HepG2 (cell line): ENCODE data around the gene ARF4. TPM values are rescaled to one million over a fixed set of nuclear protein-coding genes. Genes with fewer than 3 reads are reported as not detected.

Experiments used
- ATAC-seq: fragments of 200-7000 bp; cut with Tn5 transposase; 3 replicates; pipeline ENCODE4 v1.9.1; 2020; ENCODE audit warnings: mild to moderate bottlenecking, moderate library complexity
- BruUV-seq: library from RNA; stranded (reverse); fragments of 400-500 nt; replicated peaks from 2 replicates; lab custom pipeline; 2021; lab: Mats Ljungman, UMichigan
- CTCF ChIA-PET: fragments of 300-600 bp; formaldehyde crosslinking; extraction: SDS; loops from one replicate; lab custom pipeline; 2021; ENCODE audit warnings: low total read pairs, inconsistent platforms, low intra/inter-chr PET ratio; lab: Yijun Ruan, JAX
- POLR2A ChIA-PET: fragments of 350-600 bp; sonication (Branson Sonifier 250); formaldehyde crosslinking; loops from one replicate; lab custom pipeline; 2020; ENCODE audit warnings: antibody characterized with exemption, inconsistent platforms; lab: Yijun Ruan, JAX
- DNase-seq: peaks from one replicate; pipeline ENCODE4 v3.0.0-alpha.2; 2015; ENCODE audit warnings: low spot score
- FAIRE-seq: peaks from 3 replicates; lab custom pipeline; 2011; peaks lifted over from hg19 to GRCh38; lab: Jason Lieb, UNC
- H2AFZ ChIP-seq: one replicate; pipeline ENCODE4 v1.6.1; 2011; ENCODE audit warnings: low read length, inconsistent platforms
- H3K27ac ChIP-seq: fragments of 300-600 bp; 3 replicates; pipeline ENCODE4 v1.8.0; 2011; ENCODE audit warnings: mixed run types, mild to moderate bottlenecking, mixed read lengths, low read length, inconsistent platforms; ENCODE audit not compliant: insufficient read depth; ENCODE audit errors: extremely low read length
- H3K27me3 ChIP-seq, 2 experiments: fragments of 200-600 bp in 1 of 2; 2 replicates in 1 of 2; 3 replicates in 1 of 2; pipeline versions ENCODE4 v1.6.0 to v1.8.0; 2011; ENCODE audit warnings: low read length in 2 of 2, mild to moderate bottlenecking in 2 of 2, moderate library complexity in 2 of 2, inconsistent platforms in 1 of 2; ENCODE audit not compliant: insufficient read depth in 2 of 2, control insufficient read depth in 1 of 2
- H3K36me3 ChIP-seq, 2 experiments: fragments of 200-600 bp in 1 of 2; replicated peaks in 1 of 2; 2 replicates in 1 of 2; 3 replicates in 1 of 2; pipeline versions ENCODE4 v1.5.1 to v1.8.0; 2011; ENCODE audit warnings: low read length in 2 of 2, inconsistent platforms in 1 of 2; ENCODE audit not compliant: insufficient read depth in 2 of 2, control insufficient read depth in 1 of 2
- H3K4me1 ChIP-seq: 2 replicates; pipeline ENCODE4 v1.5.1; 2012; ENCODE audit warnings: low read length, inconsistent platforms; ENCODE audit not compliant: insufficient read depth
- H3K4me2 ChIP-seq: 2 replicates; pipeline ENCODE4 v1.6.0; 2011; ENCODE audit warnings: low read depth, low read length, inconsistent platforms
- H3K4me3 ChIP-seq, 3 experiments: fragments of 200-600 bp in 1 of 3; sonication (generic), shearing (Covaris generic) in 1 of 3; replicated peaks in 1 of 3; 2 replicates each; pipeline ENCODE4 v1.5.1; 2011 to 2016; ENCODE audit warnings: low read length in 3 of 3, inconsistent platforms in 2 of 3, low read depth in 2 of 3, mild to moderate bottlenecking in 2 of 3, control low read depth in 1 of 3, mixed read lengths in 1 of 3; ENCODE audit not compliant: insufficient read depth in 1 of 3
- H3K79me2 ChIP-seq: one replicate; pipeline ENCODE4 v1.6.1; 2011; ENCODE audit warnings: low read length, inconsistent platforms; ENCODE audit not compliant: insufficient read depth
- H3K9ac ChIP-seq: 2 replicates; pipeline ENCODE4 v1.6.0; 2011; ENCODE audit warnings: mild to moderate bottlenecking, low read depth, low read length, inconsistent platforms; ENCODE audit not compliant: insufficient read depth
- H3K9me3 ChIP-seq: 2 replicates; pipeline ENCODE4 v1.5.1; 2012; ENCODE audit warnings: mild to moderate bottlenecking, low read length
- H4K20me1 ChIP-seq: 2 replicates; pipeline ENCODE4 v1.6.0; 2011; ENCODE audit warnings: inconsistent platforms, mild to moderate bottlenecking, low read length, moderate library complexity; ENCODE audit not compliant: insufficient read depth
- HOXA5 ChIP-seq: sonication (generic); formaldehyde crosslinking; IDR thresholded peaks from 2 replicates; pipeline ENCODE4 v1.4.0; 2020; ENCODE audit warnings: missing genetic modification reagents
- KAT8 ChIP-seq: IDR thresholded peaks from 2 replicates; pipeline ENCODE4 v1.6.1; 2016; ENCODE audit warnings: missing genetic modification reagents, missing compliant biosample characterization
- MTA3 ChIP-seq: sonication (generic); formaldehyde crosslinking; IDR thresholded peaks from 2 replicates; pipeline ENCODE4 v1.4.0; 2020; ENCODE audit warnings: missing genetic modification reagents
- SIN3A ChIP-seq: IDR thresholded peaks from 2 replicates; pipeline ENCODE4 v1.6.1; 2011; ENCODE audit warnings: low read depth, mild to moderate bottlenecking, control low read depth, low read length, borderline replicate concordance
- SMAD1 ChIP-seq: sonication (generic); formaldehyde crosslinking; IDR thresholded peaks from 2 replicates; pipeline ENCODE4 v1.4.0; 2020; ENCODE audit warnings: missing genetic modification reagents, low read depth, mild to moderate bottlenecking, borderline replicate concordance
- ZBTB25 ChIP-seq: IDR thresholded peaks from 2 replicates; pipeline ENCODE4 v1.6.1; 2018; ENCODE audit warnings: missing genetic modification reagents
- ZNF224 ChIP-seq: sonication (generic); formaldehyde crosslinking; IDR thresholded peaks from 2 replicates; pipeline ENCODE4 v1.5.0; 2020; ENCODE audit warnings: mild to moderate bottlenecking, missing genetic modification reagents
- ZNF44 ChIP-seq: sonication (generic); formaldehyde crosslinking; IDR thresholded peaks from 2 replicates; pipeline ENCODE4 v1.5.1; 2020; ENCODE audit warnings: mild to moderate bottlenecking, missing genetic modification reagents
- ZNF75D ChIP-seq: sonication (generic); formaldehyde crosslinking; IDR thresholded peaks from 2 replicates; pipeline ENCODE4 v1.8.1; 2023; ENCODE audit warnings: missing genetic modification reagents, mild to moderate bottlenecking, borderline replicate concordance
- WGBS: methylation state at CpG from one replicate; pipeline ENCODE4 v1.1.6; 2017; ENCODE audit warnings: low lambda C conversion rate; 5-methylcytosine and 5-hydroxymethylcytosine counted together
- in situ Hi-C: cut with HindIII; loops from 2 replicates; pipeline ENCODE4 v1.10.0; 2017; ENCODE audit warnings: low pct_unique_long_range_greater_than_20kb; ENCODE audit not compliant: extremely low pct_ligation_motif_present
- intact Hi-C: fragments of 100-400 bp; cut with micrococcal nuclease; formaldehyde crosslinking; loops from one replicate; pipeline ENCODE4 v1.10.0; 2022; ENCODE audit not compliant: unreplicated experiment
- polyA plus RNA-seq, 8 experiments: library from polyadenylated mRNA; depleted of rRNA in 3 of 8; stranded (reverse) in 7 of 8; unstranded in 1 of 8; fragments of >200 nt; fragmentation: Illumina TruSeq in 4 of 8; extraction: Trizol in 4 of 8; gene quantifications; 2 replicates each; pipeline versions ENCODE4 v1.2.1 to v1.2.3, GENCODE V29; 2011 to 2016; ENCODE audit warnings: low read depth in 4 of 8, missing spikeins in 1 of 8, mixed read lengths in 1 of 8; ENCODE audit not compliant: insufficient read depth in 1 of 8
- total RNA-seq, 5 experiments: library from RNA; depleted of rRNA; stranded (reverse); fragments of >200 nt; fragmentation: Illumina TruSeq; extraction: Trizol; gene quantifications; 2 replicates each; pipeline ENCODE4 v1.2.3, GENCODE V29; 2016; ENCODE audit warnings: low read depth in 1 of 5
- TF ChIP-seq, protein P1 (sequence below): sonication (generic); formaldehyde crosslinking; IDR thresholded peaks from 2 replicates; pipeline ENCODE4 v1.5.0; 2020; ENCODE audit warnings: mild to moderate bottlenecking, missing genetic modification reagents, borderline replicate concordance
- TF ChIP-seq, protein P2 (sequence below): sonication (generic); formaldehyde crosslinking; conservative IDR thresholded peaks from 2 replicates; pipeline ENCODE4 v1.4.0; 2020; ENCODE audit warnings: missing genetic modification reagents

ARF4 gene
- total and polyA plus RNA-seq, 2 of the 13 experiments (the other 11 are each of a cell fraction or from before 2014, with no cell fraction given) = 184 to 250 TPM

- TF ChIP-seq ZBTB25 (CRISPR knock-in tag) (no peak), ZNF75D (CRISPR knock-in tag) (no peak)
Measured at GRCh38 chr3:57617739-57618138, 20.6 kb upstream of the ARF4 start (continued).

- no peak overlapping the region for H3K4me3 ChIP-seq
- H3K27ac ChIP-seq = no peak overlapping the region
- H2AFZ ChIP-seq = no peak overlapping the region
- no peaks in the 10 kb centered on the region for H3K27me3 ChIP-seq
- no peaks in the 10 kb centered on the region for H3K36me3 ChIP-seq
- CTCF ChIA-PET = no interaction called here
- intact Hi-C loops (no loop called here), in situ Hi-C loops (no loop called here)
- WGBS = 94% methylated on average over 3 of the region's 3 CpGs
- no peaks in the 10 kb centered on the region for H3K79me2 ChIP-seq
- no peak for FAIRE-seq
- no peaks in the 10 kb centered on the region for H3K4me1 ChIP-seq
- no peak overlapping the region for H3K9ac ChIP-seq
- no peak for DNase-seq
- BruUV-seq = no TSS peak
- H3K4me2 ChIP-seq = no peak overlapping the region
- POLR2A ChIA-PET = interaction anchor here (1.5 kb wide), 1 partner anchor 19 kb away, joined by 5 read pairs; the partner anchor contains the start of gene ARF4
- no peaks in the 10 kb centered on the region for H3K9me3 ChIP-seq
- no peak for ATAC-seq
- no peaks in the 10 kb centered on the region for H4K20me1 ChIP-seq
- TF ChIP-seq, protein P1, sequence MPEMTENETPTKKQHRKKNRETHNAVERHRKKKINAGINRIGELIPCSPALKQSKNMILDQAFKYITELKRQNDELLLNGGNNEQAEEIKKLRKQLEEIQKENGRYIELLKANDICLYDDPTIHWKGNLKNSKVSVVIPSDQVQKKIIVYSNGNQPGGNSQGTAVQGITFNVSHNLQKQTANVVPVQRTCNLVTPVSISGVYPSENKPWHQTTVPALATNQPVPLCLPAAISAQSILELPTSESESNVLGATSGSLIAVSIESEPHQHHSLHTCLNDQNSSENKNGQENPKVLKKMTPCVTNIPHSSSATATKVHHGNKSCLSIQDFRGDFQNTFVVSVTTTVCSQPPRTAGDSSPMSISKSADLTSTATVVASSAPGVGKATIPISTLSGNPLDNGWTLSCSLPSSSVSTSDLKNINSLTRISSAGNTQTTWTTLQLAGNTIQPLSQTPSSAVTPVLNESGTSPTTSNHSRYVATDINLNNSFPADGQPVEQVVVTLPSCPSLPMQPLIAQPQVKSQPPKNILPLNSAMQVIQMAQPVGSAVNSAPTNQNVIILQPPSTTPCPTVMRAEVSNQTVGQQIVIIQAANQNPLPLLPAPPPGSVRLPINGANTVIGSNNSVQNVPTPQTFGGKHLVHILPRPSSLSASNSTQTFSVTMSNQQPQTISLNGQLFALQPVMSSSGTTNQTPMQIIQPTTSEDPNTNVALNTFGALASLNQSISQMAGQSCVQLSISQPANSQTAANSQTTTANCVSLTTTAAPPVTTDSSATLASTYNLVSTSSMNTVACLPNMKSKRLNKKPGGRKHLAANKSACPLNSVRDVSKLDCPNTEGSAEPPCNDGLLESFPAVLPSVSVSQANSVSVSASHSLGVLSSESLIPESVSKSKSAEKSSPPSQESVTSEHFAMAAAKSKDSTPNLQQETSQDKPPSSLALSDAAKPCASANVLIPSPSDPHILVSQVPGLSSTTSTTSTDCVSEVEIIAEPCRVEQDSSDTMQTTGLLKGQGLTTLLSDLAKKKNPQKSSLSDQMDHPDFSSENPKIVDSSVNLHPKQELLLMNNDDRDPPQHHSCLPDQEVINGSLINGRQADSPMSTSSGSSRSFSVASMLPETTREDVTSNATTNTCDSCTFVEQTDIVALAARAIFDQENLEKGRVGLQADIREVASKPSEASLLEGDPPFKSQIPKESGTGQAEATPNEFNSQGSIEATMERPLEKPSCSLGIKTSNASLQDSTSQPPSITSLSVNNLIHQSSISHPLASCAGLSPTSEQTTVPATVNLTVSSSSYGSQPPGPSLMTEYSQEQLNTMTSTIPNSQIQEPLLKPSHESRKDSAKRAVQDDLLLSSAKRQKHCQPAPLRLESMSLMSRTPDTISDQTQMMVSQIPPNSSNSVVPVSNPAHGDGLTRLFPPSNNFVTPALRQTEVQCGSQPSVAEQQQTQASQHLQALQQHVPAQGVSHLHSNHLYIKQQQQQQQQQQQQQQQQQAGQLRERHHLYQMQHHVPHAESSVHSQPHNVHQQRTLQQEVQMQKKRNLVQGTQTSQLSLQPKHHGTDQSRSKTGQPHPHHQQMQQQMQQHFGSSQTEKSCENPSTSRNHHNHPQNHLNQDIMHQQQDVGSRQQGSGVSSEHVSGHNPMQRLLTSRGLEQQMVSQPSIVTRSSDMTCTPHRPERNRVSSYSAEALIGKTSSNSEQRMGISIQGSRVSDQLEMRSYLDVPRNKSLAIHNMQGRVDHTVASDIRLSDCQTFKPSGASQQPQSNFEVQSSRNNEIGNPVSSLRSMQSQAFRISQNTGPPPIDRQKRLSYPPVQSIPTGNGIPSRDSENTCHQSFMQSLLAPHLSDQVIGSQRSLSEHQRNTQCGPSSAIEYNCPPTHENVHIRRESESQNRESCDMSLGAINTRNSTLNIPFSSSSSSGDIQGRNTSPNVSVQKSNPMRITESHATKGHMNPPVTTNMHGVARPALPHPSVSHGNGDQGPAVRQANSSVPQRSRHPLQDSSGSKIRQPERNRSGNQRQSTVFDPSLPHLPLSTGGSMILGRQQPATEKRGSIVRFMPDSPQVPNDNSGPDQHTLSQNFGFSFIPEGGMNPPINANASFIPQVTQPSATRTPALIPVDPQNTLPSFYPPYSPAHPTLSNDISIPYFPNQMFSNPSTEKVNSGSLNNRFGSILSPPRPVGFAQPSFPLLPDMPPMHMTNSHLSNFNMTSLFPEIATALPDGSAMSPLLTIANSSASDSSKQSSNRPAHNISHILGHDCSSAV (CRISPR knock-in tag) = no peak
- TF ChIP-seq ZNF224 (CRISPR knock-in tag) = no peak
- TF ChIP-seq HOXA5 (CRISPR knock-in tag) = no peak
- TF ChIP-seq, protein P2, sequence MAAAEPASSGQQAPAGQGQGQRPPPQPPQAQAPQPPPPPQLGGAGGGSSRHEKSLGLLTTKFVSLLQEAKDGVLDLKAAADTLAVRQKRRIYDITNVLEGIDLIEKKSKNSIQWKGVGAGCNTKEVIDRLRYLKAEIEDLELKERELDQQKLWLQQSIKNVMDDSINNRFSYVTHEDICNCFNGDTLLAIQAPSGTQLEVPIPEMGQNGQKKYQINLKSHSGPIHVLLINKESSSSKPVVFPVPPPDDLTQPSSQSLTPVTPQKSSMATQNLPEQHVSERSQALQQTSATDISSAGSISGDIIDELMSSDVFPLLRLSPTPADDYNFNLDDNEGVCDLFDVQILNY (CRISPR knock-in tag) = no peak
- no peak for TF ChIP-seq ZNF44 (CRISPR knock-in tag)
- no peak for TF ChIP-seq MTA3 (CRISPR knock-in tag)
- TF ChIP-seq SIN3A = no peak
- no peak for TF ChIP-seq KAT8 (CRISPR knock-in tag)
- TF ChIP-seq SMAD1 (CRISPR knock-in tag) = no peak
Measured at GRCh38 chr3:57616233-57616632, 19.1 kb upstream of the ARF4 start.
